ENCODE results near the gene SORL1.
"Not testable (repeated sequence)": the region's sequence is repeated elsewhere in the genome, so short reads cannot be mapped to it uniquely, and the experiment has no call there.

Gene SORL1, protein sequence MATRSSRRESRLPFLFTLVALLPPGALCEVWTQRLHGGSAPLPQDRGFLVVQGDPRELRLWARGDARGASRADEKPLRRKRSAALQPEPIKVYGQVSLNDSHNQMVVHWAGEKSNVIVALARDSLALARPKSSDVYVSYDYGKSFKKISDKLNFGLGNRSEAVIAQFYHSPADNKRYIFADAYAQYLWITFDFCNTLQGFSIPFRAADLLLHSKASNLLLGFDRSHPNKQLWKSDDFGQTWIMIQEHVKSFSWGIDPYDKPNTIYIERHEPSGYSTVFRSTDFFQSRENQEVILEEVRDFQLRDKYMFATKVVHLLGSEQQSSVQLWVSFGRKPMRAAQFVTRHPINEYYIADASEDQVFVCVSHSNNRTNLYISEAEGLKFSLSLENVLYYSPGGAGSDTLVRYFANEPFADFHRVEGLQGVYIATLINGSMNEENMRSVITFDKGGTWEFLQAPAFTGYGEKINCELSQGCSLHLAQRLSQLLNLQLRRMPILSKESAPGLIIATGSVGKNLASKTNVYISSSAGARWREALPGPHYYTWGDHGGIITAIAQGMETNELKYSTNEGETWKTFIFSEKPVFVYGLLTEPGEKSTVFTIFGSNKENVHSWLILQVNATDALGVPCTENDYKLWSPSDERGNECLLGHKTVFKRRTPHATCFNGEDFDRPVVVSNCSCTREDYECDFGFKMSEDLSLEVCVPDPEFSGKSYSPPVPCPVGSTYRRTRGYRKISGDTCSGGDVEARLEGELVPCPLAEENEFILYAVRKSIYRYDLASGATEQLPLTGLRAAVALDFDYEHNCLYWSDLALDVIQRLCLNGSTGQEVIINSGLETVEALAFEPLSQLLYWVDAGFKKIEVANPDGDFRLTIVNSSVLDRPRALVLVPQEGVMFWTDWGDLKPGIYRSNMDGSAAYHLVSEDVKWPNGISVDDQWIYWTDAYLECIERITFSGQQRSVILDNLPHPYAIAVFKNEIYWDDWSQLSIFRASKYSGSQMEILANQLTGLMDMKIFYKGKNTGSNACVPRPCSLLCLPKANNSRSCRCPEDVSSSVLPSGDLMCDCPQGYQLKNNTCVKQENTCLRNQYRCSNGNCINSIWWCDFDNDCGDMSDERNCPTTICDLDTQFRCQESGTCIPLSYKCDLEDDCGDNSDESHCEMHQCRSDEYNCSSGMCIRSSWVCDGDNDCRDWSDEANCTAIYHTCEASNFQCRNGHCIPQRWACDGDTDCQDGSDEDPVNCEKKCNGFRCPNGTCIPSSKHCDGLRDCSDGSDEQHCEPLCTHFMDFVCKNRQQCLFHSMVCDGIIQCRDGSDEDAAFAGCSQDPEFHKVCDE (N-terminal part only)

DNA sequence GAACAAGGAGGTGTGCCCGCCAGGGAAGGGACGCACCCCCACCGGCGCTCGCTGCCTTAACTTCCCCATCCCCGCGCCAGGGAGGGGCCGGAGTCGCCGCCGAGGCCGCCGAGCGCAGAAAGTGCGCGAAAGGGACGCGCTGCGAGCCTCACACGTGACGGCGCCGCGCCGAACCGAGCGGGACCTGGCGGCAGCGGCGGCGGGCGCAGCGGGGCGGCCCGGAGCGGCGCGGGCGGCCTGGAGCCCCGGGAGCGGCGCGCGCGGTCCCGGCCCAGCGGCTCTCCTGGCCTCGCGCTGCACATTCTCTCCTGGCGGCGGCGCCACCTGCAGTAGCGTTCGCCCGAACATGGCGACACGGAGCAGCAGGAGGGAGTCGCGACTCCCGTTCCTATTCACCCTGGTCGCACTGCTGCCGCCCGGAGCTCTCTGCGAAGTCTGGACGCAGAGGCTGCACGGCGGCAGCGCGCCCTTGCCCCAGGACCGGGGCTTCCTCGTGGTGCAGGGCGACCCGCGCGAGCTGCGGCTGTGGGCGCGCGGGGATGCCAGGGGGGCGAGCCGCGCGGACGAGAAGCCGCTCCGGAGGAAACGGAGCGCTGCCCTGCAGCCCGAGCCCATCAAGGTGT is at the start of gene SORL1:
Gene SORL1, plus strand, starts transcription at position 329 of the 623 bp plus-strand sequence. Its CDS starts 18 bp downstream, at position 347.
- DNase-seq, result peak; percentile 47

GRCh38 chr11:121405646-121406045 is 46.5 kb upstream of the SORL1 start:
- no peak for DNase-seq

GRCh38 chr11:121406291-121406690 is 45.8 kb upstream of the SORL1 start:
- no peak for DNase-seq

GRCh38 chr11:121408830-121409229 is 43.3 kb upstream of the SORL1 start:
- no peak for DNase-seq

- DNase-seq, result not testable (repeated sequence)
These were observed 42.1 kb upstream of the SORL1 start for GRCh38 chr11:121410041-121410440.

- not testable (repeated sequence) for DNase-seq
These were observed 40.8 kb upstream of the SORL1 start for GRCh38 chr11:121411330-121411729.

DNA sequence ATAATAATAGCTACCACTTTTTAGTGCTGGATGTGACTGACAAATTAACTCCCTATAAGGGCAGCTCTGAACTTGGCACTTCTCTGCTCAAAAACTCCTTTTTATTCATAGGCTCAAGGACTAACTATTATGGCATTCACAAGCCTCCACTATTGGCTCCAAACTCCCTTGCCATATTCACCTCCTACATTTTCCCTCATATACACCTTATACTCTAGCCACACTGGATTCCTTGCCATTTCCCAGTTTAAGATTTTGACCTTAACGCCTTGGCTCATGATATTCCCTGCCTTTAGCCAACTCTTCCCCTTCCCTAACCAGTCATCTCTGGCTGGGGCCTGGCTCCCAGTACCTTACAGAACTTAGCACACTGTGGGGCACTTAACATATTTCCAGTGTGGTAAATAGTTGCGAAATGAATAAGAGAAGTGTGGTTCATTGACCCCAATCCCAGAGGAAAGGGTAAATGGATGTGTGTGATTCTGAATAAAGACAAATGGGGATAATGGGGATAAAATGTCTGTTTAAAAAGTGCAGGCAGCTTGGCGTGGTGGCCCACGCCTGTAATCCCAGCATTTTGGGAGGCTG is 40.0 kb upstream of the SORL1 start:
- no peak for DNase-seq

- DNase-seq, result no peak
These were observed 39.3 kb upstream of the SORL1 start for GRCh38 chr11:121412711-121413415.

- DNase-seq, result no peak
These were observed 37.8 kb upstream of the SORL1 start for GRCh38 chr11:121414141-121414913.

DNA sequence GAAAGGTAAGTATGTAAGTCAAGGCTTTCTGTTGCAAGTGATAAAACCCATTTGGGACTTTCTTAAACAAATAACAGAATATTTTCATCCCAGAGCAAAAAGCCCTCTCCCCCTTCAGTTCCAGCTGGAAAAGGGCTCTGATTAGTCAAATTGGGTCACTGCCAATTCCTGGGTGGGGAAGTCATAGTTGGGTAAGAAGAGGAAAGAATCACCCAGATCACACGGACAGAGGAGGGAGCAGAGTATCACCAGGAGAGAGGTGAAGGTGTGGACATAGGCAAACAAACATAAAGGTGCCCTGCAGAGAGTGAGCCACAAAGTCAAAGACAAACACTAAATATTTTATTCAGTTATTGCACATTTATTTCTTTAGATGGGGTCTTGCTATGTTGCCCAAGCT is 36.3 kb upstream of the SORL1 start:
- no peak for DNase-seq

DNA sequence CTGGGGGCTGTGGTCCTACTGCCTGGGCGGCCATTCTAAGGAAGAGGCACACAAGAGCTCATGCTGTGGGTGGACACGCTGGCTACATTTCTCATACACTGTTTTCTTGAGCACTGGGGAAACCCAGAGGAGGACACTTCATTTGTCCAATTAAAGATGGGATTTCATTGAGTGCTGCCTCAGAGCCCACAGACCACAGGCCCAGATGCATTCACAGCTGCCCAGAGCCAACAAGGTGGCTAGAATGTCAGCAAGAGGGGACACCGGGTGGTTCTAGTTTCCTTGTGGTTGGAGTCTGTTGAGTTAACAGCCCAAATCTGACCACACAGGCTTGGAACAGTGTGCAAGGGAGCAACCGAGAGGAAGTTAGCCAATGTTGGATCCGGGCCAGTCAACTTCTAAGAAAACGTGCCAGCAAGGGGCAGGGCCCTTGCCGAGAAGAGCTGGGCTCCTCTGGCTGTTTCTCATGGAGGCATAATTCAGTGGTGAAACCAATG is 35.0 kb upstream of the SORL1 start:
- no peak for DNase-seq

- no peak for DNase-seq
These were observed 34.5 kb upstream of the SORL1 start for GRCh38 chr11:121417607-121418006.

DNA sequence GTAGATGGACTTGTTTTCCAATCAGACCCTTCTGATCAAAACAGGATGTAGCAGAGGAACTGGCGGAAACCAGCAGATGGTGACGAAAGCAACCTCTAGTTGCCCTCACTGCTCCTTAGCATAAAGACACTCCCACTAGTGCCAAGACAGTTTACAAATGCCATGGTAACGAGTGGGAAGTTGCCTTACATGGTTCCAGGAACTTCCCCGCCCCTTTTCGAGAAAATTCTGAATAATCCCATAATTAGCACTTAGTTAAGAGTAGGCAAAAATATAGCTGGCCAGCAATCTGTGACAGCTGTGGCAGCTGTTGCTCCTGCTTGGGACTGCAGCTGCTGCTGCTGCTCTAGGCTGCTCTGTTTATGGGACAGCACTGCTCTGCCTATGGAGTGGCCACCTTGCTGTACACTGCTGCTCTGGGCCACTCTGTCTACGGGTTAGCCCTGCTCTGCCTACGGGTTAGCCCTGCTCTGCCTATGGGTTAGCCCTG is 33.4 kb upstream of the SORL1 start:
- DNase-seq, result no peak

- no peak for DNase-seq
These were observed 32.3 kb upstream of the SORL1 start for GRCh38 chr11:121419836-121420235.

DNA sequence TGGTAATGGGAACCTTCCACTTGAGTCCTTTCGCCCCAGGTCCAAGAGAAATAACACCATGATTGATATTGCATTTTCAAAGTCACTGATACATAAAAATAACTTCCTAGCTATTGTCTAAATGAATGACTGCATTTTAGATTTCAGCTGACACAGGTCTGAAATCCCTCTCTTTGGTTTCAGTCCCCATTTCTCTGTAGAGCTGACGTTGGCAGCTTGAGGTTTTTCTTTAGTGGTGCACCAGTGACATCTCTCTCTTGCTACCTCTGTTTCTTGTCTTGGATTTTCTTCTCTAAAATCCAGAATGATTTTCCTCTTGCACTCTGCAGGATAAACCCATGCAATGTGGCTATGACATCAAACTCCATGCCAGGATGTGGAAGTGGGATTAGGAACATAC is 31.7 kb upstream of the SORL1 start:
- no peak for DNase-seq

GRCh38 chr11:121421149-121421901 is 30.8 kb upstream of the SORL1 start:
- no peak for DNase-seq

DNA sequence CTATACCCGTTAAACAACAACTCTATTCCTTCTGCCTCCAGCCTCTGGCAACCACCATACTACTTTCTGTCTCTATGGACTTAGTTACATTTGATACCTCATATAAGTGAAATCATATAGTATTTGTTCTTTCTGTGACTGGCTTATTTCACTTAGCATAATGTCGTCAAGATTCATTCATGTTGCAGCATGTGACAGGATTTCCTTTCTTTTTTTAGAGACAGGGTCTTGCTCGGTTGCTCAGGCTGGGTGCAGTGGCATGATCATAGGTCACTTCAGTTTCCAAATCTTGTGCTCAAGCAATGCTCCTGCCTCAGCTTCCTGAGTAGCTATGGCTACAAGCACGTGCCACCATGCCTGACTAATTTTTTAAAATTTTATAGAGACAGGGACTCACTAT is 29.4 kb upstream of the SORL1 start:
- DNase-seq, result no peak

DNA sequence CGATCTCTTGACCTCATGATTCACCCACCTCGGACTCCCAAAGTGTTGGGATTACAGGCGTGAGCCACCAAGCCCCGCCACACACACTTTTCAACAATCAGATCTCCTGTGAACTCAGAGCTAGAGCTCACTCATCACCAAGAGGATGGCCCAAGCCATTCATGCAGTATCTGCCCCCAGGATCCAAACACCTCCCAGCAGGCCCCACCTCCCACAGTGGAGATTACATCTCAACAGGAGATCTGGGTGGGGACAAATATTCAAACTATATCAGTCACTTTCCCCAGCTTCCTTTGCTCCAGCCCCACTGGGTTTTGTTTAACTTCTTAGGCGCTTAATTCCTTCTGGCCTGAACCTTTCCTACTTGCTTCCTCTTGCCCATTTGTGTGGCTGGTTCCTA is 26.3 kb upstream of the SORL1 start:
- no peak for DNase-seq

Measured in DMS153 (cell line).